ENCODE measurements around the gene HOXA10.

The HOXA10 gene

DNA sequence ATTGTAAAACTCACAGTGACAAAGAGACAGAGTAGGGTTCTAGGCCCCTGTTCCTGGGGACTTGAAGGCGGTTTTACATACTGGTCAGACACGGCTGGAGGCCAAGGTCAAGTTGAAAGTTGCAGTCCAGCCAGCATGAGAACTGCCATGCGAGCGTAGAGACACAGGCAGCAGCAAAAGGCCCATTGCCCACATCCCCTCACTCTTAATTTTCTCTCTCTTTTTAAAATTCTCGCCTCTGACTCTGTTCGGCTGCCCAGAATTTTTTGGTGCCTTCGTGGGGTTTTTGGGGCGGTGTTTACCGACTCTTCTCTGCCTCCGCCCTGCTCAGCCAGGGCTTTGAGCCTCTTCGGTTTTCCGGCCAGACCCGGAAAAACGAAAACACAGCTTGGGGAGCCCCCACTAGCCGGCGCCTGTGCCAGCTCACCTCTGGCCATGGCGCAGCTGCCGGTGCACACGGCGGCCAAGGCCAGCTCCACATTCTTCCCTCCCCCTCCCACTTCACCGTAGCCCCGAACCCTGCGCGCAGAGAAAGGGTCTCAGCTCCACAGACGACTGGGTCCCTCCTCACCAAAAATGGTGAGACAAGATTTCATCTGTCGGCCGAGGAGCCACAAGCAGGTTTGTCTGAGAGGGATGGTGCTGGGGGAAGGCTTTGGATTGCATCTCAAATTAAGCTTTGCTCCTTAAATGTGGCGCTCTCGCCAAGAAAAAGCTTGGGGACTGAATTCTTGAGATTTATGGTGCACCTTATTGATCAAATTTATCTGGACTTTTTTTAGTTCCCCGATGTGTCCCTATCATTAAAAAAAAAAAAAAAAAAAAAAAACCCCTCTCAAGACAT lies 28.1 kb upstream of the HOXA10 start:
- peak overlapping the region; percentile 98 for H3K27ac ChIP-seq
- TF ChIP-seq, protein P1, sequence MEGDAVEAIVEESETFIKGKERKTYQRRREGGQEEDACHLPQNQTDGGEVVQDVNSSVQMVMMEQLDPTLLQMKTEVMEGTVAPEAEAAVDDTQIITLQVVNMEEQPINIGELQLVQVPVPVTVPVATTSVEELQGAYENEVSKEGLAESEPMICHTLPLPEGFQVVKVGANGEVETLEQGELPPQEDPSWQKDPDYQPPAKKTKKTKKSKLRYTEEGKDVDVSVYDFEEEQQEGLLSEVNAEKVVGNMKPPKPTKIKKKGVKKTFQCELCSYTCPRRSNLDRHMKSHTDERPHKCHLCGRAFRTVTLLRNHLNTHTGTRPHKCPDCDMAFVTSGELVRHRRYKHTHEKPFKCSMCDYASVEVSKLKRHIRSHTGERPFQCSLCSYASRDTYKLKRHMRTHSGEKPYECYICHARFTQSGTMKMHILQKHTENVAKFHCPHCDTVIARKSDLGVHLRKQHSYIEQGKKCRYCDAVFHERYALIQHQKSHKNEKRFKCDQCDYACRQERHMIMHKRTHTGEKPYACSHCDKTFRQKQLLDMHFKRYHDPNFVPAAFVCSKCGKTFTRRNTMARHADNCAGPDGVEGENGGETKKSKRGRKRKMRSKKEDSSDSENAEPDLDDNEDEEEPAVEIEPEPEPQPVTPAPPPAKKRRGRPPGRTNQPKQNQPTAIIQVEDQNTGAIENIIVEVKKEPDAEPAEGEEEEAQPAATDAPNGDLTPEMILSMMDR (conservative IDR thresholded peaks at IDR 0.05), result no peak

DNA sequence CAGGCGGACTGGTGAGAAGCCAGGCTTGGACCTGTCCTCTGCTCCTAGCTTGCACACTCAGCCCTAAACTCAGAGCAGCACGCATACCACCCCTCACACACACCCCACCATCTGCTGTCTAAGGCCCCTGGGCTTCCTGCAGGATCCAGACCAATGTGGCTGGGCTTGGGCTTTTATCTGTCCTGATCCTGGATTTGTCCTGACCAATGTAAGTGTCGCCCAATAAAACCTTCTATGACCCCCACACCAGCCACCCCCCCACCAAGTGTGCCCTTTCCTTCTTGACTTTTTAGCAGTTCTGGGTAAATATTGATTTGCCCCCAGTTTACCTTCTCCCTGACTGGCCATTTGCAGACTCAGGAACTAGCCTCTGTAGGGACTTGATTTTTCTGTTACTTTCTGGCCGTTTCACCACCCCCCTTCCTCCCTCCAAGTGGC lies 27.5 kb upstream of the HOXA10 start:
- H3K27ac ChIP-seq, result peak overlapping the region; percentile 98
- TF ChIP-seq, protein P1 (conservative IDR thresholded peaks at IDR 0.05), result no peak

DNA sequence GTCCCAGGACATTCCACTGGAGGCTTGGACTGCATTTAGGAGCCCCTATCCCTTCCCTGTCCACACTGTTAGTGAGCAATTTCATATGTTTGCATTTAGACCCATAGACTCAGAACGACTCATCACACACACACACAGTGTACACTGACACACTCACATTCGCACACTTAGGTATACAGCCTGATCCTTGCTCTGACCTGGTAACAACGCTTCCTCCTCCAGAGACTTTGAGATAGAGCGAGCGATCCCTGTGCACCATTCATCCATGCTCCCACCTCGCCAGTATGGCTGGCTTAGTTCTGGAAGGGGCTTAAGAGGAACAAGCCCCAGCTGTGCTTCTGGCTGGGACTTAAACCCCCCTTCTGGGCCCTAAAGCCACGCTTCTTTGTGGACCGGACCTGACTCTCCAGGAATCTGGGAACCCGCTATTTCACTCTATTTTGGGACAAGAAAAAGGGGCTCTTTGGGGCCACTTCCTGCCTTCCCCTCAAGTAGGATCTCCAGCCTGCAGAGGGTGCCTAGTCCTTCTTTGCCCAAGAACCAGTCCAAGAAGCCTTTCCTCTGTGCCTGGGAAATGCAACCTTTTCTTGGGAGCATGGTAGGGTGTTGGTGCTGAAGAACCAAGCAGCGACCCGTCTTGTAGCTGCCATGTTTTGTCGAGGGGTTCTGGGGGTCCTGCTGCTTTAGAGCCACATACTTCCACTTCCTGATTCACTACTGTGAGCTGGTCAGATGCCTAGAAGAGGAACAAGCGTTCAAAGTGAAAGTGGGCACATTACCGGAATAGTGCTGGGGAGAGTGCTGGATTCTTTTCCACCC lies 26.9 kb upstream of the HOXA10 start:
- TF ChIP-seq, protein P1 (conservative IDR thresholded peaks at IDR 0.05), result no peak
- peak overlapping the region; percentile 98 for H3K27ac ChIP-seq

DNA sequence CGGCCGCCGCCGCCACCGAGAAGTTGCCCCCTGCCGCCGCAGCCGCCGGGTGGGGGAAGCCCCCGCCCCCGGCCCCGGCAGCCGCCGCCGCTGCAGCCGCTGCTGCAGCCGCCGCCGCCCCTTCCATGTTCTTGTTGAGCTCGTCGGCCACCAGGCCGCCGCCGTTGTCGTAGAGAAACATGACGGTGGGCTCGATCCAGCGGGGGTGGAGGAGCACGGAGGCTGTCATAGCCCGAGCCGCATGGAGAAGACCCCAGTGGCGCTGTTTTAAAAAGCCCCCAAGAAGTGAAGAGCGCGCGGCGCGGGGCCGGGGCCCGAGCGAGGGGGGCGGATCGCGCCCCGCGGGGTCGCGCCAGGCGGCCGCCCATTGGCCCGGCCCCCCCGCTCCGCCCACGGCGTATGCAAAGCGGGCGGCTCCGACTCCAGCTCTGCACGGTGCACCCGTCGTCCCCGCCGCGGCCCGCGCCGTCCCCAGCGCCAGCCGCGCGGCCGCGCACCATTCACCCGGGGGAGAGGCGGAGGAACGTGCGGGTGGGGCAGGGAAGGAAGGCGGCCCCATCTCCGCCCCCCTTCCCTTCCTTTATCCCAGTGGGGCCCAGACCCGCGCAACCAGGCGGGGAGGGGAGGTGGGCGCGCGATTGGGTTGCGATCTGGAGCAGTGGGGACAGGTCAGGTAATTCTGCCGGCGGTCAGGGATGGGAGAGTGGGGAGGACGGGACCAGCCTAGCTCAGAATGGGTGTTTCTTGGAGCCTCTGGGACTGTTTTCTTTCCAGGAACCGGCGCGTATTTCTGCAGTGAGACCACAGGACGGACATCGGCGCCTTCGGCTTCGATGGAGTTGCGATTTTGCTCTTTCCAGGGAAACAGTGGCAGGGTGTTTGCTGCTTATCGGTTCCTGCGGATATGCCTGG lies 26.0 kb upstream of the HOXA10 start, which contains the start of gene HOXA13:
HOXA13 (minus strand) TSS at position 243 of the 912 bp plus-strand sequence; CDS start at position 229, 14 bp downstream.
- peak within 1 kb of the TSS; percentile 98 for H3K27ac ChIP-seq
- TF ChIP-seq, protein P1 (conservative IDR thresholded peaks at IDR 0.05), result no peak

DNA sequence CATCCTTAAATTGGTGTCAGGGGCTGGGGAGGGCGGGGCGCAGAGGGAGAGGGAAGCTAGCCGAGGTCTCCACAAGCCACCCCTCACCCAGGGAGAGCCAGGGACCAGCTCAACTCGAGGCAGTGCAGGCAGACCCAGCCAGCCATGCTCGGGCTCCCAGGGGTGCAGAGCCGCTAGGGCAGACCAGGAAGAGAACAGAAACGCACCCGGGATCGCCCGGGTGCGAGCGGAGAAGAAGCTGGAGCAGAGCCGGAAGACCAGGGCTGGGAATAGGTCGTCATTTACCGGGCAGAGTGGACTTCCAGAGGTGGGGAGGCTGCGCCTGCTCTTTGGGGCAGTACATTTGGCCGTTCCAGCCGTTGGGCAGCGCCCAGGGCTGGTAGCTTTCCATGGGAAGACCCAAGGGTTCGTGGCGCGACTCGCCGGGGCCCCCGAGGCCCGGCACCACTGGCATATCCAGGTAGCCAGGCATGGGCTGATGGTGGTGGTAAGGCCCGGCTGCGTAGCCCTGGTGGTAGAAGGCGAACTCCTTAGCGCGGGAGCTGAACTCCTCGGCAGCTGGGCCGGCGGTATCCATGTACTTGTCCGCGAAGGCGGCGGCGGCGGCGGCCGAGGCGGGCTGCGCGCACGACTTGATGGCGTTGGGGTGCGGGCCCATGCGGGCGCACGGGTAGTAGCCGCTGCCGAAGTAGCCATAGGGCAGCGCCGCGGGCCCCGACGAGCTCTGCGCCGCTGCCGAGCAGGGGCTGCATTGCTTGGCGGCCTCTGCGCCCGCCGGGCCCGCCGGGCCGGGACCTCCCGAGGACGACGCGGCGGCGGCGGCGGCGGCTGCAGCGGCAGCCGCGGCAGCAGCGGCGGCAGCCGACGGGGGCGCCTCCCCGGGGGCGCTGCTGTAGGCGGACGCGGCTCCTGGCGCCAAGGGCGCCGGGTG lies 25.0 kb upstream of the HOXA10 start:
- peak overlapping the region; percentile 98 for H3K27ac ChIP-seq
- TF ChIP-seq, protein P1 (conservative IDR thresholded peaks at IDR 0.05), result no peak

DNA sequence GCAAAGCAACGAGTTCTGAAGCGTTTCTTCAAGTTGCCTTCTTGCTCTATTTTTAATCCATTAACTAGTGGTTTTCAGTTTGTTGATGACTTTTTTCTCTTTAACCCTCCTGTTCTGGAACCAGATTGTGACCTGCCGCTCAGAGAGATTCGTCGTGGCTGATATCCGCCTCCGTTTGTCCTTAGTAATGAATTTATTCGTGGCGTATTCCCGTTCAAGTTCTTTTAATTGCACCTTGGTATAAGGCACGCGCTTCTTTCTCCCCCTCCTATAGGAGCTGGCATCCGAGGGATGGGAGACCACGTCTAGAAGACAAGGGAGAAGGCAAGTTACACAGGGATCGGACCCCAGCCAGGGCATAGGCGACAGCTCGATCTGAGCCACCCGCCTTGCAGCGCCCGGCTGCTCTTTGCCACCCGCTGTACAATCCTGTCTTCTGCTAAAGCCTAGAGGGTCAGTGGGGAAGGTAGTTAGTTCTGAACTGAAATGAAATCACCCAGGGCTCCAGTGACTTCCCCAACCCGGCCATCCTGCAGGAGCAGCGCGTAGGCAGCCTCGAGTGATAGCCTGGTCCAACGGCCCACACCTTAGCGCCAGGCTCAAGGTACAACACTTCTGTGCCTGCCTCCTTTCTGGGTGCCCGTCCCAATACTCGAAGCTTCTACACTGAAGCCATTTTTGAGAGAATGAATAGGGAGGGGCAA lies 24.2 kb upstream of the HOXA10 start:
- peak overlapping the region; percentile 98 for H3K27ac ChIP-seq
- TF ChIP-seq, protein P1 (conservative IDR thresholded peaks at IDR 0.05), result no peak

All from VCaP (cell line).